Ecto neural progenitor cell (in vitro differentiated cells): ENCODE measurements around the gene MROH2A.

Source experiments
- DNase-seq: peaks from one replicate; pipeline ENCODE4 v3.0.0-alpha.2; 2018; ENCODE audit warnings: low spot score

MROH2A gene

DNA sequence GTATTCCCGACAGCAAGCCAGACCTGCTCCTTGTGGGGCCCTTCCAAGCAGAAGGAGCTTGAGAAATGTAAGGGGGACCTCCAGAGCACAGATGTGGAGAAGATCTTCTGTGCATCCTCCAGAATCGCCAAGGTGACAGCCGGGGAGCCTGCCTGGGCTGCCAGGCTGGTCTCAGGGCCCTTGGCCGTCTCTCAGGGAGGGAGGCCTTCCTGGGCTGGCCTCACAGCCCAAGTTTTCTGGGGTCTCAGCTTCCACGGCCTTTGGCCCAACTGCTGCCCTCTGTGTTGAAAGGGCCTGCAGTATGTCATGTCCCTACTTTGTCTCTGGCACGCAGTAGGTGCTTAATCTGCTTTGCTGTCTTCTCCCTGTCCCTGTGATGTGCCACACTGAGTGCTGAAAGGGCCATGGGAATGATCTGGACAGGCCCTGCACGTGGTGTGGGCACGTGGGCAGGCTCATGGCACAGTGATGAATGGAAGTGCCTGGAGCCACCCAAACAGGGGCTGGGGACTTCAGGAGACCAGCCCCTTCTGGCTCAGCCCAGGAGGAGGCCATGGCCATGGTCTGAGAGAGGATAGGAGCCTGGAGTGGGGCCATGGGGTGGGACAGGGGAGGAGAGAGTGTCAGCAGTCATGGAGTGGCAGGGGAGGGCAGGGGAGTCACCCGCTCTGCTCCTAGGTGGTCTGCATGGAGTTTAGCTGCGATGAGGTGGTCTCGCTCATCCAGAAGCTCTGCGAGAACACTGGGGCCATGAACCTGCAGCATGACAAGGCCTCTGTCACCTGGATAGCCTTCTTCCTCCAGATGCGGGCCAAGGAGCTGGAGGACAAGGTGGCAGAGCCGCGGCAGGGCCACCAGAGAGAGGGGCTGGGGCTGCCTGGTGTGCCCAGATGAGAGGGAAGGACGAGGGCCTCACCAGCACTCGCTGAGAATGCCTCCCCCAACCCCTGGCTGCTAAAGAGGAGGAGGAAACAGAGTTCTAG is 40.8 kb downstream of the MROH2A start:
- DNase-seq: no peak

DNA sequence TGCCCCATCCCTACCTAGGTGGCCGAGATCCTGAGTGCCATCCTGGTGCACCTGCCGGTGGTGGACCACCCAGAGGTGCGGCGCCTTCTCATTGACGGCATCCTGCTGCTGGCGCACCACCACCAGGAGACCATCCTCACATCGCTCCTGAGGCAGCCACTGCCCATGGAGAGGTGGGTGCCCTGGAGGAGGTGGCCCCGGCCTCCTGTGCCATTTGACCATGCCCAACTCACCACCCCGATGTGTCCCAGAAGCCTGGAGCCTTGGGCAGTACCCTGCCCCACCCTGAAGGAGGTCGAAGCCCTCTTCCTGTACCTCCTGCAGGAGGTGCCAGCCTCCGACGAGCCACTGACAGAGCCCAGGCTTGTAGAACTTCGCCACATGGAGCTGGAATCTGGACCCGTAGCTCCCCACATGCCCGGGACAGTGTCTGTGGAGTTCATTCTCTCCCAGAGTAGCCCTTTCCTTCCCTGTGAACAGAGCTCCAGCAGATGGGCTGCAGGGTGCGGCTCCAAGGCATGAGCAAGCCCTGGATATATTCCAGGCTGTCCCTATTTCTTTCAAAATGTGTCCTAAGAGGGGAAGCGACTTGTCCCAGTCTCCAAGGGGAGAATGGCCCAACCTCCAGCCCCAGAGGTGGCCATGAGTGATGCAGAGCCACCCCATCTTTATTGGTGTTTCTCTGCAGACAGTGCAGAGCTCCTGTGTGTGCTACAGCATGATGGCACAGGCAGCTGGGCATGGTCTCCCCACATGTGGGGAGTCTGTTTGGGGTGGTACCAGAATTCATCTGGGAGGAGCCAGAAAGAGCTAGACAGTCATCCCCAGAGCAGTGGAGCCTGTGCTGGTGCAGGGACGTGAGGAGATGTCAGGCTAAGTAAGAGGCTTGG is 42.0 kb downstream of the MROH2A start:
- peak; percentile 29 for DNase-seq

GRCh38 chr2:233820774-233821105 is 42.6 kb downstream of the MROH2A start:
- peak; percentile 34 for DNase-seq

DNA sequence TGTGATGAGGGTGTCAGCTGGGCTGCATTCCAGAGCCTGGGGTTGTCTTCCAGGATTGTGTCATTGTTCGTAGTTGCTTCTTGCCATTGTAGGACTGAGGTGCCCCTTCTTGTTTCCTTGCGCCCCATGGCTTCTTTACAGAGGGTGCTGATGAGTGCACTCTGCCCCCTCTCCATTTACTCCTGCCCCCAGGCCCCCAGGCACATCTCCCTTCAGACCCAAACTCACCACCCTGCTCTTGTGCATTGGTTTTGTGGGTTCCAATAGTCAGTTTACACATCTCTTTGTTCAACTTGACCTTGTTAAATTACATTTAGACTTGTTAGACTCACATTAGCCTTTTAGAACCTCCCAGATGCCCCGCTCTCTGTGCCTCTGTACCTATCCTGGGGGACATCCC is 43.1 kb downstream of the MROH2A start:
- DNase-seq: peak; percentile 32

- DNase-seq: peak; percentile 17
These were observed 43.6 kb downstream of the MROH2A start for GRCh38 chr2:233821709-233822100.

DNA sequence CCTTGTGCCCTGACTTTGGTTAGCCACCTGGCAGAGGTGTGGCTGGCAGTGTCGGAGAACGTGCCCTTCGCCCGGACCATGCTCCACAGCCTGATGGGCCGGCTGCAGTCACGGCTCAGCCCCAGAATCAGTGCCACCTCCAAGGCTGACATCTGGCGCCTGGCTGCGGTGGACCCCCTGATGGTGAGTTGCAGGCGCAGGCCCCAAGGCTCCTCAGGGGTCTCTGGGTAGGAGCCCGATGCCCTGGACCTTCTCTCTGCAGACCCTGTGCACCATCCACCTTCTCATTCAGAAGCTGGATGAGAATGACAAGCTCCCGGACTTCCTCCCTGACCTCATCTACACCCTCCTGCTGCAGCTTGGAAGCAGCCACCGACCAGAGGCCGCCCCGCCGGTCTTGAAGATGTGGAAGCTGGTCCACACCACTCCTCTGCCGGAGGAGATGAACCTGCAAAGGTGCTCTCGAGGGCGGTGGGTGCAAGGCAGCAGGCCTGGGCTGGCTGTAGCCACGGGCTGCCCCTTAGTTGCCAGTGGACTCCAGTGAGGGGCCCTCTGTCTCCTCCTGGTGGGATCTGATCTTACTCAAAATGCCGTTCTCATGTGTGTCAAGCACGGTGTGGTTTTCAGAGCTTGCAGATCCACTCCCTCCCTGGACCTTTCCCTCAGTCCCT is 44.1 kb downstream of the MROH2A start:
- peak; percentile 42 for DNase-seq

DNA sequence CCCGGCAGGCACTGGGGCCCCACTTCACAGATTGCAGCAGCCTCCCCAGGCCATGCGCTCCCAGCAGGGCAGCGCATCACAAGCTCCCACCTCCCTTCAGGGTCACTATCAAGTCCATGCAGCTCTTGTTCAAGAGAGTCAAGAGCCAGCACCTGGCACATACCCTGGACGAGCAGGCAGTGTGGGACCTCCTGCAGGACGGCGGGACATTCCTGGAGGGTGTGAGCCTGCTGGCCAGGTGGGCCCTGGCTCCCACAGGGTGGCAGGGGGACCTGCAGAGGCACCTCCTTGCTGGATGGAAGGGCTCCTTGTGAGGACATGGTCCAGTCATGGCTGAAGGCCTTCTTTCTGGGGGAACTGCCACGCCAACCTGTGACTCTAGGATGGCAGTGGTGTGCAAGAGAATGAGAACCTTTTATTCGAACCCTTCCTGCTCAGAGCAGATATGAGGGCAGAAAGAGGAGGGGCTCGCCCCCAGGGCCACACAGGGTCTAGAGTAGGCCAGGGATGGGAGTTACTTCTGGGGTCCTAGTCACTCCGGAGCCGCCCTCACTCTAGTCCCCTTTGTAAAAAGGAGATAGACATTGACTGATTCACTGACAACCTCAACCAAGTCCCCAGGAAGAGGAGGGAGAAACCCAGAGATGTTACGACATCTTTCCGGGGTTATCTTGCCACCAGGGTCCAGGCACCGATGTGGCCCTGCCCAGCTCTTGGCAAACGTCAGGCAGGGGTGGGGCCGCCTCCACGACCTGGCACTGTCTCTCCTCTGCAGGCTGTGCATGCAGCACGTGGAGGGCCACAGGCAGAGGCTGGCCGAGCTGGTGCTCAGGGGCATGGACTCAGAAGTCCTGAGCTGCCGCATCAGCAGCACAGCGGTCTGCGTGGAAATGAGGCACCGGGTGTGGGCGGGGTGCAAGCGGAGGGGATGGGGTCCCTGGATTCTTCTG is 44.9 kb downstream of the MROH2A start:
- DNase-seq: no peak

DNA sequence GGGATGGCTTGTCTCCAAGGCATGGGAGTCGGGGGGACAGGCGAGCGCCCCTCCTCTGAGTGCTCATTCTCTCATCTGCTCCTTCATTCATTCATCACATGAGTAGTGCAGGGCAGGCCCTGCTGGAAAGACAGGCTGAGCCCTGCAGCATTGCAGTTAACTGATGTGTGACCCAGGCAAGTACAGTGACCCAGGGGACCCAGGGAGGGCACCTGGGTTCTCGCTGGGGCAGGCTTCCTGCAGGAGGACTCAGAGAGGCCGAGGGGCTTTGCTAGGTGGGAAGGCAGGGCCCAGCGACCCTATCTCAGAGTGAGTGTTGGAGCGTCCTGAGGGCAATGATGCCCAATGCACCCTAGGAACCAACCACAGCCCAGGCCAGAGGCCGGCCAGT is 45.6 kb downstream of the MROH2A start:
- no peak for DNase-seq

DNA sequence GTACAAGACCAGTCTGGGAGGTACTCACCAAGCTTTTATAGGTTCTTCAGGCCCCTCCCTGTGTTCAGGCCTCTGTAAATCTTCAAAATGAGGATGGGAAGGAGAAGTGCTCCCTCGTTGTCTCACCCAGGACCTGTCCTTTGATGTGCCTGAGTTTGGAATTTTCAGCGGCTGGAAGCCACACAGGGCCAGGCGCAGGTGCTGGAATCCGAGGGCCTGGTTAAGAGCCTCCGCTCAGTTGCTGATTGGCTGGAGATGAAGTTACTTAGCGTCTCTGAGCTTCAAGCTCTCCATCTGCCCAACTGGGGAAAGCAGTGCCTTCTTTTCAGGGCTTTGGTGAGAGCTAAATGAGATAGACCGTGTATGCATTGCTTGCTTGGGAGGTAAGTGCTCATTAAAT is 46.2 kb downstream of the MROH2A start:
- DNase-seq: no peak

- DNase-seq: peak; percentile 32
These were observed 50.5 kb downstream of the MROH2A start for GRCh38 chr2:233828546-233829192.

GRCh38 chr2:233829193-233830110 is 51.3 kb downstream of the MROH2A start:
- DNase-seq: no peak

DNA sequence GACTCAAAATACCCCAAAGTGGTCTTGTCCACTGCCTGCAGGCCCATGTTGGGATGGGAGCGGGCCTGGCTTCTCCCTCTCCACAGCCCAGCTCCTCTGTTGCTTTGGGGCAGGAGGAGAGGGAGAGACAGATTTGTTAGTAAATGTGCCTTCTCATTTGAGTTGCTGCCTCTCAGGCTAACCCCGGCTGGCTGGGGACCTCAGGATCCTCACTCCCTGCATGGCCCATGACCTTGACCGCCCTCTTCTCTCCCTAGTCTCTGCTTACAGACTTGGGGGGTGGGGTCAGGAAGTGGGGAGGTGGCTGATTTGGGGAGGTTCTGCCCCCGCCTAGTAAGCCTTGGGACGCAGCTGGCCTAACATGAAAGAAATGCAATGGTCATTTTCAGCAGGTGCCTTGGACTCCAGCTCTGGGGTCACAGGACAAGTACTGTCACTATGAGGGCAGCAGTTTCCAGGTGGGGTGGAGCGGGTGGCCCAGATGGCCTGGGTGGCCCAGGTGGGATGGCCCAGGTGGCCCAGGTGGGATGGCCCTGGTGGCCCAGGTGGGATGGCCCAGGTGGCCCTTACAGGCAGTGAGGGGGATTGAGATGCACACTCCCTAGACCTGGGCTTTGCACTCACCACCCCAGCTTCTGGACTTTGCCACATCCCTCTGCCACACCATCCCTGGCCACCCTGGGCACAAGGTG is 52.1 kb downstream of the MROH2A start:
- peak; percentile 39 for DNase-seq

GRCh38 chr2:233831011-233831721 is 53.0 kb downstream of the MROH2A start:
- DNase-seq: peak; percentile 32

- DNase-seq: no peak
These were observed 53.7 kb downstream of the MROH2A start for GRCh38 chr2:233831861-233832260.

GRCh38 chr2:233832414-233832813 is 54.3 kb downstream of the MROH2A start:
- no peak for DNase-seq

GRCh38 chr2:233832869-233833311 is 54.8 kb downstream of the MROH2A start:
- peak; percentile 83 for DNase-seq

DNA sequence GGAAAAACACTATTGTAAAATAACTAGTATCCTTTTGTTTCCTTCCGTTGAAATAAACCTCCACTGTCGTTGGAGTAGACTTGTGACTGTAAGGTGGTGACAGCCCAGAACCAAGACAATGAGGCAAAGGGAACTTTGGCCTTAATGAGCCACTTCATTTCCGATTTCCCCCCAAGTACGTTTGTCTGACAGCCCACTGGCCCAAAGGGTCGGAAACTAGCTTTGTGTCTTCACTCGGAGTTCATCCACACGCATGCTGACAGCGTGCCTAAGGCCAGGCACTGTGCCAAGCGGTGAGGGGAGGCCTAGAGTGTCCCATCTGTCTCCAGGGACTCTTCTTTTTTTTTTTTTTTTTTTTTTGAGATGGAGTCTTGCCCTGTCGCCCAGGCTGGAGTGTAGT is 55.2 kb downstream of the MROH2A start:
- DNase-seq: peak; percentile 33
